HepG2 (cell line): Measurements from ENCODE around the gene ALDH3B1. TPM values are rescaled to one million over a fixed set of nuclear protein-coding genes. Genes with fewer than 3 reads are reported as not detected.

Experiments used
- BCLAF1 ChIP-seq: fragments of 450-650 bp; IDR thresholded peaks from 2 replicates; pipeline ENCODE4 v1.6.1; 2017; ENCODE audit warnings: mild to moderate bottlenecking
- CHD4 ChIP-seq: fragments of 200-600 bp; sonication (generic); IDR thresholded peaks from 2 replicates; pipeline ENCODE4 v1.7.0; 2017; ENCODE audit warnings: mild to moderate bottlenecking, low read length, borderline replicate concordance
- CREM ChIP-seq, 2 experiments: sonication (generic) in 1 of 2; formaldehyde crosslinking in 1 of 2; IDR thresholded peaks; 2 replicates each; pipeline versions ENCODE4 v1.4.0 to v1.6.1; 2016 to 2020; ENCODE audit warnings: antibody characterized with exemption in 1 of 2, mild to moderate bottlenecking in 1 of 2, missing genetic modification reagents in 1 of 2
- ETV6 ChIP-seq: sonication (generic); formaldehyde crosslinking; conservative IDR thresholded peaks from 2 replicates; pipeline ENCODE4 v1.4.0; 2020; ENCODE audit warnings: missing genetic modification reagents
- HDAC1 ChIP-seq: sonication (generic); formaldehyde crosslinking; IDR thresholded peaks from 2 replicates; pipeline ENCODE4 v1.5.1; 2020; ENCODE audit warnings: mild to moderate bottlenecking, missing genetic modification reagents
- HNRNPK ChIP-seq: fragments of 200-400 bp; formaldehyde crosslinking; IDR thresholded peaks from 2 replicates; pipeline ENCODE4 v1.6.1; 2018; ENCODE audit warnings: low read length, low read depth, moderate library complexity, mild to moderate bottlenecking; ENCODE audit not compliant: poor library complexity, severe bottlenecking
- HNRNPLL ChIP-seq: fragments of 200-400 bp; formaldehyde crosslinking; IDR thresholded peaks from 2 replicates; pipeline ENCODE4 v1.6.1; 2017; ENCODE audit warnings: mild to moderate bottlenecking, low read depth, low read length; ENCODE audit not compliant: poor library complexity, severe bottlenecking
- MAX ChIP-seq: IDR thresholded peaks from 2 replicates; pipeline ENCODE4 v1.6.1; 2012; ENCODE audit warnings: inconsistent platforms
- MXD3 ChIP-seq: IDR thresholded peaks from 2 replicates; pipeline ENCODE4 v1.6.1; 2016; ENCODE audit warnings: mild to moderate bottlenecking, missing biosample characterization, missing genetic modification reagents
- RAD21 ChIP-seq: fragments of 450-650 bp; formaldehyde crosslinking; IDR thresholded peaks from 2 replicates; pipeline ENCODE4 v1.5.0; 2020; ENCODE audit warnings: mild to moderate bottlenecking
- ZBTB33 ChIP-seq: sonication (generic); formaldehyde crosslinking; IDR thresholded peaks from 2 replicates; pipeline ENCODE4 v1.4.0; 2020; ENCODE audit warnings: missing genetic modification reagents
- ZNF101 ChIP-seq: sonication (generic); formaldehyde crosslinking; IDR thresholded peaks from 2 replicates; pipeline ENCODE4 v1.4.0; 2020; ENCODE audit warnings: mild to moderate bottlenecking, low read depth, missing genetic modification reagents, borderline replicate concordance
- ZNF260 ChIP-seq: sonication (generic); formaldehyde crosslinking; IDR thresholded peaks from 2 replicates; pipeline ENCODE4 v1.4.0; 2020; ENCODE audit warnings: missing genetic modification reagents, low read depth, mild to moderate bottlenecking, borderline replicate concordance
- ZNF275 ChIP-seq: sonication (generic); formaldehyde crosslinking; IDR thresholded peaks from 2 replicates; pipeline ENCODE4 v1.8.0; 2022; ENCODE audit warnings: missing genetic modification reagents, mild to moderate bottlenecking, inconsistent platforms, borderline replicate concordance
- ZNF687 ChIP-seq: sonication (generic); formaldehyde crosslinking; IDR thresholded peaks from 2 replicates; pipeline ENCODE4 v1.5.1; 2020; ENCODE audit warnings: mild to moderate bottlenecking, missing genetic modification reagents, moderate library complexity
- ZSCAN31 ChIP-seq: sonication (generic); formaldehyde crosslinking; IDR thresholded peaks from 2 replicates; pipeline ENCODE4 v1.5.0; 2020; ENCODE audit warnings: low read depth, mild to moderate bottlenecking, missing genetic modification reagents
- polyA plus RNA-seq, 8 experiments: library from polyadenylated mRNA; depleted of rRNA in 3 of 8; stranded (reverse) in 7 of 8; unstranded in 1 of 8; fragments of >200 nt; fragmentation: Illumina TruSeq in 4 of 8; extraction: Trizol in 4 of 8; gene quantifications; 2 replicates each; pipeline versions ENCODE4 v1.2.1 to v1.2.3, GENCODE V29; 2011 to 2016; ENCODE audit warnings: low read depth in 4 of 8, missing spikeins in 1 of 8, mixed read lengths in 1 of 8; ENCODE audit not compliant: insufficient read depth in 1 of 8
- total RNA-seq, 5 experiments: library from RNA; depleted of rRNA; stranded (reverse); fragments of >200 nt; fragmentation: Illumina TruSeq; extraction: Trizol; gene quantifications; 2 replicates each; pipeline ENCODE4 v1.2.3, GENCODE V29; 2016; ENCODE audit warnings: low read depth in 1 of 5

The ALDH3B1 gene
- total and polyA plus RNA-seq, 2 of the 13 experiments (the other 11 are each of a cell fraction or from before 2014, with no cell fraction given) = 4.0 to 6.7 TPM

- peak; percentile 69 for TF ChIP-seq ZSCAN31 (CRISPR knock-in tag)
- TF ChIP-seq ZNF687 = peak; percentile 90
- no peak for TF ChIP-seq HNRNPK
- no peak for TF ChIP-seq ZNF260 (CRISPR knock-in tag)
- TF ChIP-seq MAX = peak; percentile 75
- no peak for TF ChIP-seq RAD21 (CRISPR knock-in tag)
- TF ChIP-seq ZNF101 (CRISPR knock-in tag) = no peak
- peak; percentile 5; the same call in 1 of the 2 replicates for TF ChIP-seq ZBTB33 (CRISPR knock-in tag)
- peak; percentile 49; the same call in 1 of the 2 replicates for TF ChIP-seq MXD3 (CRISPR knock-in tag)
- 0 out of 2 replicates have a peak, but pooled peaks have one; percentile 46 for TF ChIP-seq ZNF275
- no peak for TF ChIP-seq CHD4
- TF ChIP-seq HNRNPLL = peak; percentile 89
- TF ChIP-seq CREM (IDR thresholded peaks at IDR 0.05) = peak; percentile 72
- TF ChIP-seq CREM (CRISPR knock-in tag; IDR thresholded peaks at IDR 0.05) = no peak
- TF ChIP-seq BCLAF1 = no peak
- no peak for TF ChIP-seq ETV6 (CRISPR knock-in tag)
- peak; percentile 80; the same call in 1 of the 2 replicates for TF ChIP-seq HDAC1 (CRISPR knock-in tag)
Observed at GRCh38 chr11:68030318-68031143, 20.4 kb downstream of the ALDH3B1 start, which contains the start of gene NDUFS8 (continued).
